Fibroblast of skin of right biceps (primary cell): ENCODE results near the gene BMF.
"Not testable (repeated sequence)": the region's sequence is repeated elsewhere in the genome, so short reads cannot be mapped to it uniquely, and the experiment has no call there.

ENCODE experiments used
- DNase-seq: peaks from one replicate; pipeline ENCODE4 v3.0.0-alpha.2; 2013

The BMF gene

GRCh38 chr15:40128766-40129660 lies 20.3 kb upstream of the BMF start:
- no peak for DNase-seq

GRCh38 chr15:40125950-40126349 lies 17.3 kb upstream of the BMF start:
- DNase-seq = no peak

DNA sequence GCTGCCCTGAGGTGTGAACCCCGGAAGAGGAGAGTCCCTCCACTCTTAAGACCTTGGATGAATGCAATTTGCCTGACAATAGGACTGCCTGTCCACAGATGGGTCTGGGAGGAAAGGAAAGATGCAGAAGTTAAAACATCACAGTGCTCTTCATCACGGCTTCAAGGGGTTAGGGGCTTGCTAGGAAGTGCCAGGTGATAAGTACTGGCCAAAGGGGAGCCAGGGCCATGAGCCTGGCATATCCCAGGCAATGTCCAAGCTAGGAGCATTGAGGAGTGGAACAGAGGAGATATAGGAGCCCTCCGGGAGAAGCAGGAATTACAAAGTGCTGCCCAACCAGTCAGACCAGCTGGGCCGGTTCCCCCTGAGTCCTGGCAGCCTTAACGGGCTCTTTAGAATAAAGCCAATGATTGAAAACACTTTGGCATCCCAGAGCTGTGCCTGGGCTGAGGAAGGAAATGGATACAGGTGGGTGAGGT lies 16.2 kb upstream of the BMF start:
- not testable (repeated sequence) for DNase-seq

DNA sequence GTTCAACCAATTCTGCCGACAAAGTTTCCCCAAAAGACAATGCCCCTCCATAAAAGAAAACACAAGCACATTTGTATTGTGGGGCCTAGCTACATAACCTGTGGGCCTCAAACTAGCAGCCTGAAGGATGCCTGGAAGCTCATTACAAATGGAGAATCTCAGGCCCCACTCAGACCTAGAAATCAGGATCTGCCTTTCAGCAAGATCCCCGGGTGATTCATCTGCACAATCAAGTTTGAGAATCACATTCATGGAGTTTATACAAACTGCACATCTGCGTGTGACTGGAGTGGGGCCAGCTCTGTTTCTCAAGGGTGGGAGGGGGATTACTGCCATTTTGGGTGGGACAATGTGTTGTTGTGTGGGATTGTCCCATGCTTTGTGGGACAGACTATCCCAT lies 15.7 kb upstream of the BMF start:
- DNase-seq = not testable (repeated sequence)

DNA sequence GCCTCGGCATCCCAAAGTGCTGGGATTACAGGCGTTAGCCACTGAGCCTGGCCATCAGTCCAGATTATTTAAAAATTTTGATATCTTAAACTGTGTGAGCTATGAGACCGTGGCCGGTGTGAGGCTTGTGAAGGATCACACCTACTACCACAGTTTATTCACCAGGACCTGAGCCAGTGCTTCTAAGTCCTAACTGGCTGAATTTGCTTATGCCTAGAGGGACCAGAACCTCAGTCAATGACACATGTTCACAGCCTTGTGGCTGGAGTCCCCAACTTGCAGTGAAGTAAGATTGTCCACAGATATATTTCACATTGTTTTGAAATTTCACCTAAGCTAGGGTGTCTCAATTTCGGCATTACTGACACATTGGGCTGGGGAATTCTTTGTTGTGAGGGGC lies 15.2 kb upstream of the BMF start:
- not testable (repeated sequence) for DNase-seq

GRCh38 chr15:40122989-40123388 lies 14.3 kb upstream of the BMF start:
- DNase-seq = not testable (repeated sequence)

- DNase-seq = no peak
Measured at GRCh38 chr15:40121911-40122638, 13.4 kb upstream of the BMF start.

DNA sequence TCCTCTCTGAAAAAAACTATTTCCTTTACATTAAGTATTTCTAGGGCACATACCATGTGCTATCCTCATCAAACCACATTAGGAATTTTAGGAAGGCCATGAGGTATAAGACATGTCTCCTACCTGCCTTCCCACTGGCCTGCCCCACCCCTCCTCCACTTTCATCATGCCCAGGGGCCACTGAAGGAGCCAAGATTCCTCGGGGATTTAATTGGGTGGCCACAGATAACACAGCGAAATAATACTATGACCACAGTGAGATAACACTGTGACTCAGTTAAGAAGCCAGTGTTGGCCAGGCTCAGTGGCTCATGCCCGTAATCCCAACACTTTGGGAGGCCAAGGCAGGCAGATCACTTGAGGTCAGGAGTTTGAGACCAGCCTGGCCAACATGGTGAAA lies 9.8 kb upstream of the BMF start:
- no peak for DNase-seq

- DNase-seq = no peak
Measured at GRCh38 chr15:40115670-40116093, 7.0 kb upstream of the BMF start.

DNA sequence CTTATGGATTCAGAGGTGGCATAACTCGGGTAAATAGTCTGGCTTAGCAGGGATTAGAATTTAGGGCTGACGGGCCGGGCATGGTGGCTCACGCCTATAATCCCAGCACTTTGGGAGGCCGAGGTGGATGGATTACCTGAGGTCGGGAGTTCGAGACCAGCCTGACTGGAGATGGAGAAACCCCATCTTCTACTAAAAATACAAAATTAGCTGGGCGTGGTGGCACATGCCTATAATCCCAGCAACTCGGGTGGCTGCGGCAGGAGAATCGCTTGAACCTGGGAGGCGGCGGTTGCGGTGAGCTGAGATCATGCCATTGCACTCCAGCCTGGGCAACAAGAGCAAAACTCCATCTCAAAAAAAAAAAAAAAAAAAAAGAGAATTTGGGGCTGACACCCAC lies 6.4 kb upstream of the BMF start:
- not testable (repeated sequence) for DNase-seq

DNA sequence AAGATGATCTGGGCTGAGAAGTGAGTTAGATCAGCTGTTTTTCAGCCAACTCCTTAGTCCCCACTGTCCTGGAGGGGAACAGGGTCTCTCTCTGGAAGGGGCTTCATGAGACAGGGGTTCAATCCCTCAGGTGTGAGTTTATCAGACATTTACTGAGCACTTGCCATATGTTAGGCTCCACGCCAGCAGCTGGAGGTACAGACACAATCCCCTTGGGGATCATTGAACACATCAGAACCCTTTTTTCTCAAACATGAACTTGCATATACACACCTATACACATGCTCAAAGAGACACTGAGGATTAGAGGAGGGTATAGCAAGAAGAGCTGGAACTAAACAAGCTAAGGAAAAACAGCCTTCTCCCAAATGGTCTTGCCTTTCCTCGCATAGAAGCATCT lies 5.5 kb upstream of the BMF start:
- DNase-seq = no peak

- no peak for DNase-seq
Measured at GRCh38 chr15:40112789-40113188, 4.1 kb upstream of the BMF start.

DNA sequence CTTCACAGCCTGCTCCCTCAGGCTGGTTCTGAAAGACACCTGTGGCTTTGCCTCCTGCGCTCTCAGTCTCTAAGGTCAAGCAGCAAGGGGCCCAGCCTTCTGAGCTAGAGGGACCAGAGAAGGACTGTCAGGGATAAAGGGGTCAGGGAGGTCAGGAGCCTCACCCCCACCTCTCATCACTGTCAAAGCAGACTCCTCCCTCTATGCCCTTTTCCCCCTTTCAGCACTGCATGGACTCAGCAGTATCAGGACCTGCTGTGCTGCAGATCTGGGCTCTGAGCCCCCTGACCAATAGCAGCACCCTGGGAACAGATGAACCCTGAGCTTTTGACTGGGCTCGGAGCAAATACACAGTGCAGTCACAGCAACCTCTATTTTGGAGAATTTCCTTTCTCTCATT lies 3.2 kb upstream of the BMF start:
- no peak for DNase-seq

DNA sequence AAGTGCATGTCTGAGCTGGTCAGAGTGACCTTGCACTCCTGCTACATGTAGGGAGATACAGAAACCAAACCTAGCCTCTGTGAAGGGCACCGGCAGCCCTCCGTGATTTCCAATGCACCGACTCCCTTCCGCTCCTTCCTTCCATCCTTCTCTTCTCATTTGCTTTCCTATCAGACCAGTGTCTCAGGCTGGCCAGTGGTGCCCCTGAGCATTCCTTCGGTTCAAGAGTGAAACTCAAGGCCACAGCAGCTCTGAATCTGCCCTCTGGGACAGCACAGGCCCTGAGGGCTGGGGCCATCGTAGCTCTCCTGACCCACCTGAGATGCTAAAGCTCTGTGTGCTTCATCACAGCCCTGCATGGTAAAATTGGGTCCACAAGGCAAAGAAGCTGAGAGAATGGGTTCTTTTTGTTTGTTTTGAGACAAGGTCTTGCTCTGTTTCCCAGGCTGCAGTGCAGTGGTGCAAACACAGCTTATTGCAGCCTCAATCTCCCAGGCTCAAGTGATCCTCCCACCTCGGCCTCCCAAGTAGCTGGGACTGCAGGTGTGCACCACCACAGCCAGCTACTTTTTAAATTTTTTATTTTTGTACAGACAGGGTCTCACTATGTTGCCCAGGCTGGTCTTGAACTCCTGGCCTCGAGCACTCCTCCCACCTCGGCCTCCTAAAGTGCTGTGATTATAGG lies 2.3 kb upstream of the BMF start:
- no peak for DNase-seq

- peak; percentile 60 for DNase-seq
Measured at GRCh38 chr15:40108061-40108854, 421 bp downstream of the BMF start.

DNA sequence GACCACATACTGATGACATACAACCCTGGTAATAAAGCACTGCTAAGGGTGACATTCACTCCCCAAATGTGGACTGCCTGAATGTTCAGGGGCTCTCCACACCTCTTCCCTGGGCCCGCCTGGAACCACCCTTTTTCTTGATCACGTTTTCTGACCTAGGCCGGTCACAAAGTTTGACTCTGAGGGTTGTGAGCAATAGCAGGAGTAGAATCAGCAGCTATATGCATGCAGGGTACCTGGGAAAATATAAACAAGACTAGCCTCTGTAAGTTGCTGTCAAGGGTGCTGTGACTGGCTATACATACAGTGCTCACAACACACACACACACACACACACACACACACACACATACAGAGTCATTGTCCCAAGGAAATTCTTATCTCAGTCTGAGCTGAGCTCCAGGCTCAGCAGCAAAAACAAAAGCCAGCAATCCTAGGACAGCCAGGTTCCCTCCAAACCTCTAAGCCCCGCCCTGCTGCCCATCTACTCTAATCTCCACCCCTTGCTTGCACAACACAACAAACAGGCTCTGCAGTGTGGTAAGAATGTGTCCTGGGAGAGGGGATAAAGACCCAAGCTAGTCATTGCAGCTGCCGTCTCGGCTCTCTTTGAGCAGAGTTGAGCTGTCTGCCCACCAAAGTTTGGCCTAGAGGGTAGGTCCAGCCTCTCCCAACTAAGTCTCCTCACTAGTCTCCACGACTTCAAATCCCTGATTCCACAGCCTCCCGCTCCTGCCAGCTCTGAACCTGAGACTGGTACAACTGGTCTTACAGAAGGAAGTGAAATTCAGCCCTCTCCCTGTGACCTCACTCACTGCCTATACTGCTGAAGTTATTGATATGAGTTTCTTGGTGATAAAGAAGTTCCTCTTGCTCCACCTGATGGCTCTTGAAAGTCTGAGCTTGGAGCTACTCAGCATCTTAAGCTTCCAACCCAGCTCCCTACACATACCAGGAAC lies 2.2 kb downstream of the BMF start:
- DNase-seq = peak; percentile 47

- no peak for DNase-seq
Measured at GRCh38 chr15:40105517-40106202, 3.0 kb downstream of the BMF start.

DNA sequence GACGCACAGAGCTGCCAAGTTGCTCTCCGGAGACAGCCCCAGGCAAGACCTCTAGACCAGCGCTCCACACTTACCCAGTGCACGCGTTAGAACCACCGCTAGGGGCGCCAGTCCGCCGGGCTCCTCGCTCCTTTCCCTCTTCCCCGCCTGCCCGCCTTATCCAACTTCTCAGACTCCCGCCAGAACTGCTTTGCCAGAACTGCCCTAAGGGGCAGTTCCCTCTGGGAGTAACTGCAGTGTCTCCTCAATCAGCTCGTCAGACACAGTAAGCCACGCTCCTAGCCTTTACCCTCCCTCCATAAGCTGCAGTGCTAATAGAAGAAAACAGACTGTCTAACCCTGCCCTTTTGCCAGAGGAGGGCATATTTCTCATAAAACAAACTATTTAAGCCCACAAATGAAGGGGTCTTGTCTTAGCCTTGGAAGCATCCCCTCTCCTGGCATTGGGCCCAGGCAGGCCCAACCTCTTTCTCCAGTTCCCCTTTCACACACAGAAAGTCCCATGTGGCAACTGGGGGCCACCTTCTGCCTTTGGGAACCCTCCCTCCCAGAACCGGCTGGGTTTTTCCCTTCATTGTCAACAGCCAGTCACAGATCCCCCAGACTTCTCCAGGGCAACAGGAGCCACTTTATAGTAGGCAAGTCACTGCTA lies 3.7 kb downstream of the BMF start:
- peak; percentile 81 for DNase-seq

DNA sequence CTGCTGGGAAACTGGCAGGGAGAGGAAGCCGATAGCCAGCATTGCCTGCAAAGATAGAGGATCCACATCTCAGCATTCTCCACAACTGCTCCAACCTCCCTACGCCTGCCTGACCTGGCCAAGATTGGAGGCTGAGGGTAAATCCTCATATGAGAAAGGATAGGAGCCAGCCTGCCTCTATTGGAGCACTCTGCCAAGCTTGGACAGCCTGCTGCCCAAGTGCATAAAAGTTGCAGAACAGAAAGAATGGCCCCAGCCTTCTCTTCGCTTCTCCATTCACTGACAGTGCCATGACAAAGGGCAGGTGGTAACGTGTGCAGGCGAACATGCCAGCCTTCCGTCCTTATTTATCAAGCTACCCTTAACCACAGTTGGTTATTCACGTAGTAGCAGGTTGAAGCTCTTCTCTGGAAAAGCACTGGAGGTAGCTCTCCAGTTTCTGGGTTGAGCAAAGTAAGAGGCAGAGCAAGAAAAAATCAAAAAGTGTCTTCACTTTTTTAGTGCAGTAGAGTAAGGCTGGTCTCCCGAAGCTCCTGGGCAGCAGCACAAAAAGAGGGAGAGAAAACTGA lies 4.3 kb downstream of the BMF start:
- DNase-seq = no peak

DNA sequence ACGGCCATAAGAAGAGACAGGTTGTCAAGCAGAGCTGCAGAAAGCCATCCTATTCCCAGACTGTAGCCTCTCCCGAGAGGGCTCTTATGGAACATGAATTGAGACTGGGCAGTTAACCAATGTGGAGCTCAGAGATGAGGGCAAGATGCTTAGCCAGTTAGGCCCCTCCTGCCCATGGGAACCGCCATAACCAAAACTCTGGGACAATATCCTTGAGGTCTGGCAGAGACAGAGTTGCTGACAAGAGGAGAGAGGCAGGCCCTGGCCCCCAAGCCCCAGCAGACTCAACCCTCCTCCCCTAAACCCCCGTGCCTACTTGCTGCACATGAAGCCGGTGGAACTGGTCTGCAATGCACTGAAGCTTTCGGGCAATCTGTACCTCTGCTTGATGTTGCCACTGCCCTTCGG lies 4.8 kb downstream of the BMF start:
- DNase-seq = no peak
